ENCODE measurements around the gene TUBA4A.

Gene TUBA4A

GRCh38 chr2:219230059-219230540 is 23.6 kb downstream of the TUBA4A start:
- DNase-seq: peak; percentile 41

DNA sequence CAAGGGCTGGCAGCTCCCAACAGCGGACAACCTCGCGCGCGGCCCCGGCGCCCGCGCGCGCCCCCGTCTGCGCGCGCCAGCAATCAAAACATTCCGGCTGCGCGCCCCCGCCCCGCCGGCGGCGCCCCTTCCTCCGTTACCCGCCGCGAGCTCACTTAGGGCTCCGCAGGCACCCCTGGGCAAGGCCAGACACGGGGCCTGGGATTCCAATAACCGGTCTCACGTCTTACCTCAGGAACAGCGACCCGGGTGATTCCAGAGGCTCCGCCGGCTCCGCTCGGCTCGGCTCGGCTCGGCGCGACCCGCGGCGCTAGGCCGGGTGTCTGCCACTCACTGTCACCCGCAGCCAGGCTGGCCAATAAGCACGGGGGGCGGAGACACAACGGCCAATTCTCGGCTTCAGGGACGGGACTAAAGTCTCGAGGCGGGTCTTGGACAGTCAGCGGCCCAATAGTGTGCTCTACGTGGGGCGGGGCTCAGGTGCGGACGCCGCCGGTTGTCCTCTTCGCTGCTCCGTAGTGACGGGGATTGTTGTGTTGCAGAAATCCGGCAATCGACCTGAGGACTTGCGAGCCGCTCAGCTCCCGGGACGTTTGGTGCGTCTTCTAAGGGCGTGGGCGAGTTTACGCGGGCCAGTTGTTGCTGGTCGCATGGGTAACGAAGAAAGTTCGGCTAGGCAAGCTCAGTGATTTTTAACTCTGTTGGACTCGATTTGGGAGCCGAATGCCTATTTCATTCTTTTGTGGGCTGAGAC is 24.2 kb downstream of the TUBA4A start, which contains the start of the genes ANKZF1 and ATG9A:
ANKZF1 (plus strand) TSS at position 502 of the 754 bp plus-strand sequence. CDS start 452 bp downstream, outside the sequence.
ATG9A (minus strand) TSS at position 332 of the 754 bp plus-strand sequence. CDS start 1,612 bp downstream, outside the sequence.
- peak; percentile 99 for DNase-seq

DNA sequence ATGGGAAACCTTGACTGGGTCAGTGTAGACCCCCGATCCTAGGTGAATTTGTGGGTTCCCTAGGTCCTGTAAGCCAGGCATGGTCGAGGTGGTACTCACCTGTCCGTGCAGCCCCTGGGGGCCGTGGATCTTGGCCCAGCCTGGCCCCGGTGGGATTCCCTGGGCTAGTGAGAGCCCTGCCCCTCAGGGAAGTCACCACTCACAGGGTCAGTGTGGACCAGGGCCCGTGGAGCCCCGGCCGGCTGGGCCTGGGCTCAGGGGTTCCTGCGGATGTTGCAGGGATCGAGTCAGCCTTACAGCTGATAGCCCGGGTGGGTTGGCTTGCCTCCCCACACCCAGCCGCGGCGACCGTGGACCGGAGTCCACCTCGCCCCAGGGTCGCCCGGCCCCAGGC is 24.8 kb downstream of the TUBA4A start:
- no peak for DNase-seq

GRCh38 chr2:219228041-219228910 is 25.4 kb downstream of the TUBA4A start:
- no peak for DNase-seq

- no peak for DNase-seq
Observed at GRCh38 chr2:219225350-219225749, 28.4 kb downstream of the TUBA4A start.

- no peak for DNase-seq
Observed at GRCh38 chr2:219223831-219224610, 29.7 kb downstream of the TUBA4A start.

DNA sequence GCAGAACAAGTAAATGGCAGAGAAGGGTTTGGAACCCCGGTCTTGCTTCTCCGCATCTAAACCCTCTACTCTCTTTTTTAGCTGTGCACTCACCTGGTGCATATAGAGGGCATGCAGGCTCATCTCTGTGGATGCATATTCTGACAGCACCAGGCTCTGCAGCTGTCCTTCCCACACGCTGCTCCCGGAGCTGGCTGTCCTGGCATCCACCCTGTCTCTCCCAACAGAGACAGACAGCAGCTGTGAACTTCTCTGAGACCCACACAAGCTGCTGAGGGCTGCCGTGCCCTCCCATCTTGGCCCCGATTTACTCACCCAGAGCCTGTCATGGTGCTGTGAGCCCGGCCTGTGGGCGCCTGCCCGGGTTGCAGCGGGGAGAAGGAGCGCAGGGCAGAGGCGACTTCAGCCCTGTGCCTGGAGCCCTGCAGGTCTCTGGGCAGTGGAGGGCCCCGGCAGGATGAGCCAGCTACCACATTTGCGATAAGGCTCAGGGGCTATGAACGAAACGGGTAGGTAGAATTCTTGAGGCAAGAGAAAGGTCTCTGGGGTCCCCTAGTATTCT is 31.7 kb downstream of the TUBA4A start:
- no peak for DNase-seq

GRCh38 chr2:219220652-219221402 is 32.9 kb downstream of the TUBA4A start:
- no peak for DNase-seq

DNA sequence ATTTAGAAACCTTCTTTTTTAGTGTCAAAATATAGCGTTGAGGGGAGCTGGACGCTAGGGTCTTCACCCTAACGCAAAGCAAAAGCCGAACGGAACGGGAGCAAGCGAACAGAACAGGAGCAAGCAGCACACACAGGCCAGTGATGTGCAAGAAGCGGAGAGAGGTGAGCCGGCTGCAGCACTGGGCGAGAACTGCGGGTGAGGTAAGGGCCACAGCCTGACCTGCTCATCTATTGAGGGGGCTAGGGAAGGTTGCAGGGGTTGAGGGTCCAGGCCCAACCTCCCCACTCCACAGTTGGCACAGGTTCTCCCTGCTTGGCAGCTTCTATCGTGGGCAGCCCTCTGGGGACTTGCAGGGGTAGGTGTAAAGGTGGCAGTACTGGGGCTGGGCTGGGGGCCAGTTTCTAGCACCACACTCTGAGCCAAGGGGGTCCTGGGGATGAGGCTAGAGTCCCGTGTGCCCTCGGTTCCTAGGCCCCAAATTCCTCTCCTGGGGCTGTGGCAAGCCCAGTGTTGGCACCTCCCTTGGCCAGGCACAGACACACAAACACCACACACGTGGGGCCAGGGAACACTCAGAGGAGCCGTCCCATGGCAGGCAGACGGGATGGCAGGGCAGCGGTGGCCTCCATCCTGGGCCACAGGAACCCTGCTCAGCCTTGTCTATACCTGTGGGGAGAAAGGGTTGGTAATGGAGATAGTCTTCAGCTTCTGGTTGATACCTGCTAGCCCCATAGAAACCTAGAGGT is 33.8 kb downstream of the TUBA4A start:
- no peak for DNase-seq

- DNase-seq: peak; percentile 96
Observed at GRCh38 chr2:219218732-219219701, 34.7 kb downstream of the TUBA4A start, which contains the start of gene ABCB6. TSS of gene ABCB6 (minus strand) at chr2:219218958. CDS start at chr2:219218673, 285 bp downstream.

DNA sequence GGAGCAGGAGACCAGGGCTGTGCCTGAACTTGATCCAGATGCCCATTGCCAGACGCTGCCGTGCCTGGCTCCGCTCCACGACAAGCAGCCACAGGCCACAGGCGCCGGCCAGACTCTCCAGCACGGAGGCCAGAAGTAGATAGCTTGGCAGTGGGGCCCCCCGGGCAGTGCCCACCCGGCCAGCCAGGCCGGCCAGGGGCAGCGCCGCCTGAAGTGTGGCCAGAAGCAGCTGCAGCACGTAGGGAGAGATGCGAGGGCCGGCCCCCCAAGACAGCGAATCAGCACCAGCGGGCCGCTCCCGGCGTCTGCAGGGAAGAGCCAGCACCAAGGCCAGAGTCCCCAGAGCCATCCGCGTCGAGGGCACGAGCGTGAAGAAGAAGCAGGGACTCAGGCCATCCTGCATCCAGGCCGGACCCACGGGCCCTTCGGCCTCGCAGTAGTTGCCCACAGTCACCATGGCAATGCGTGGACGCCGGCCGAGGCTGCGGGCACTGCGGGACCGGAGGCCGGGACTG is 35.4 kb downstream of the TUBA4A start:
- DNase-seq: peak; percentile 71

DNA sequence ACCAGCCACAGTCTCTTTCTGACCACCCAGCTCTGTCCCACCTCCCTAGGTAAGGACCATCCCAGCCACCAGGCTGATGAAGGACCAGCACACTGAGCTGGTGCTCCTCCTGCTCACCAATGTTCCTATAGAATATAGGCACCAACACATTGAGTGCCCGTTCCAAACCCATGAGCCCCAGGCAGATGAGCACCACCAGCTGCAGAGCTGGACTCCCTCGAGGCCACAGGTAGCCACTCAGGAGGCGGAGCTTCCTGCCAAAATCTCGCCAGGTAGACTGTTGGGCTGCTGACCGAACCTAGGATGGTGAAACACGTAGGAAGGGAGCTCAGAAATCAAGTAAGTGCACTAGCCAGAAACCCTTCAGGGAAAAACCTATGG is 37.2 kb downstream of the TUBA4A start:
- DNase-seq: no peak

GRCh38 chr2:219215871-219216534 is 37.7 kb downstream of the TUBA4A start:
- no peak for DNase-seq

DNA sequence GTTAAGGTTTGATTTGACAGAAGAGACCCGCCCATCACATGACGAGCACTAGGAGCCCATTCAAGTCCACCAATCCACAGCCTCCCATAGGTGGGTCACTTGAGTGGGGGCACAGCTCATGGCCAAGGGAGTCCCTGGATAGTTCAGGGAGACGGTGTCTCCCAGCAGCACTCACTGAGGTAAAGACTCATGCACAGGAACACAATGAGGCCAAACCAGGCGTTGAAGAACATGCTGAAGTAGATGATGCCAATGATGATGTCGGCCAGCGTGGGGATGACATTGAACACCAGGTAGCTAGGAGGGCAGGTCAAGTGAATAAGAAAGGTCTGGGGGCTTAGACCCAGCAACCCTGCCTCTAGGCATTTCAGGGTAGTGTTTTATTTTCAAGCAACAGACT is 38.9 kb downstream of the TUBA4A start:
- no peak for DNase-seq

DNA sequence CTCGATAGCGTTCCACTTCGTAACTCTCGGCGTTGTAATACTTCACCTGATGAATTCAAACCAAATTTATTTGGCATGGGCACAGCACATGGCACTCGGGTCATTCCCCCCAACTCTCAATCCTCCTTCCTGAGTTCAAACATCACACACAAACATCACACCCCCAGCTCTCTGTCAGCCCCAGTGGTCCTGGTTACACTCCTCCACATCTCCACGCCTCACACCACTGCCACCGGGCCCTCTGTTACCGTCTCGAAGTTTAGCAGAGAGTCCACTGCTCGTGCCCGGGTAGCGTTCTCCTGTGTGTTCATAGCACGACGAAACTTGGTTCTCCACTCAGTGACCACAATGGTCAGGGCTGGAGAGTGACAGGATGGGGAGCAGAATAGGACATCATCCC is 39.6 kb downstream of the TUBA4A start:
- no peak for DNase-seq

- no peak for DNase-seq
Observed at GRCh38 chr2:219213486-219214071, 40.1 kb downstream of the TUBA4A start.

- no peak for DNase-seq
Observed at GRCh38 chr2:219213026-219213415, 40.7 kb downstream of the TUBA4A start.

- DNase-seq: no peak
Observed at GRCh38 chr2:219210886-219211362, 42.8 kb downstream of the TUBA4A start.

Data from fibroblast of skin of abdomen (primary cell).